Prostate gland (tissue), 2 donors: ENCODE data around the gene ENOX2.

Source experiments
- POLR2AphosphoS5 ChIP-seq: sonication (generic); formaldehyde crosslinking; IDR thresholded peaks from one replicate; pipeline ENCODE4 v1.6.1; 2017; ENCODE audit warnings: antibody characterized with exemption
- TF ChIP-seq, protein P1 (sequence below), 4 experiments: fragments of 200-600 bp in 2 of 4; fragments of 450-650 bp in 2 of 4; sonication (generic) in 2 of 4; IDR thresholded peaks; 1 replicate in 3 of 4; 2 replicates in 1 of 4; pipeline ENCODE4 v1.5.1; 2016 to 2019; ENCODE audit warnings: antibody characterized with exemption in 4 of 4, mild to moderate bottlenecking in 2 of 4, moderate library complexity in 2 of 4

DNA sequence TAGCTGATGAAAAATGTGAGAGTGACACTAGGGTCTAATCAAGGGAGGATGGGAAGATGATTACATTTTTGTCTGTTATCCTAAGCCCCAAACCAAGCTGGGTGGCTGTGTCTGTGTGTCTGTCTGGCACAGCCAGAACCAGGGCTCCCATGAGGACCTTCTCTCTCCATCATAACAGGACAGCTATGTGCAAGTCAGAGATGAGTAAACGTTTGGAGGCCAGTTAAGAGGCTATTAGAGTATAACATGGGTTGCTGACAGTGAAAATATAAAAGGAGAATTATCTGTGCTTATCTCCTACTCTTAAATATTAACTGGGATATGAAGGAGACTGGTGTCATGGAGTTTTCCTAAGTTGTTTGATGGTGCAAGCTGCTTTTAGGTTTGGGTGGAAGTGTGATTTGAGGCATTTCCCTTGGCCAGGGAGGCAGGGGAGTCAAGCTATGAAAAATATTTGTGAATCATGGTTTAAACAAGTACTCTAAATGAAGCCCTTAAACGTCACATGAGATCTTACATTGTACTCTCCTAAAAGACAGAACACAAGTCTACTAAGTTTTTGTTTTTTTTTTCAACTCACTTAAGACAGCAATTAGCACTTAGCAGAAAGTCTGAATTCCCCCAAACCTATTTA, 156.2 kb downstream of the ENOX2 start:
- TF ChIP-seq, protein P1, sequence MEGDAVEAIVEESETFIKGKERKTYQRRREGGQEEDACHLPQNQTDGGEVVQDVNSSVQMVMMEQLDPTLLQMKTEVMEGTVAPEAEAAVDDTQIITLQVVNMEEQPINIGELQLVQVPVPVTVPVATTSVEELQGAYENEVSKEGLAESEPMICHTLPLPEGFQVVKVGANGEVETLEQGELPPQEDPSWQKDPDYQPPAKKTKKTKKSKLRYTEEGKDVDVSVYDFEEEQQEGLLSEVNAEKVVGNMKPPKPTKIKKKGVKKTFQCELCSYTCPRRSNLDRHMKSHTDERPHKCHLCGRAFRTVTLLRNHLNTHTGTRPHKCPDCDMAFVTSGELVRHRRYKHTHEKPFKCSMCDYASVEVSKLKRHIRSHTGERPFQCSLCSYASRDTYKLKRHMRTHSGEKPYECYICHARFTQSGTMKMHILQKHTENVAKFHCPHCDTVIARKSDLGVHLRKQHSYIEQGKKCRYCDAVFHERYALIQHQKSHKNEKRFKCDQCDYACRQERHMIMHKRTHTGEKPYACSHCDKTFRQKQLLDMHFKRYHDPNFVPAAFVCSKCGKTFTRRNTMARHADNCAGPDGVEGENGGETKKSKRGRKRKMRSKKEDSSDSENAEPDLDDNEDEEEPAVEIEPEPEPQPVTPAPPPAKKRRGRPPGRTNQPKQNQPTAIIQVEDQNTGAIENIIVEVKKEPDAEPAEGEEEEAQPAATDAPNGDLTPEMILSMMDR (IDR thresholded peaks at IDR 0.05) = no peak
- TF ChIP-seq POLR2AphosphoS5 = no peak
